Panc1 (cell line): ENCODE results near the gene DSCAML1. TPM values are rescaled to one million over a fixed set of nuclear protein-coding genes. Genes with fewer than 3 reads are reported as not detected.

Source experiments
- ATAC-seq: fragments of 200-7000 bp; cut with Tn5 transposase; 2 replicates; pipeline ENCODE4 v1.9.1; 2020; ENCODE audit warnings: mild to moderate bottlenecking, moderate library complexity
- BruUV-seq: library from RNA; stranded (reverse); fragments of 400-500 nt; replicated peaks from 2 replicates; lab custom pipeline; 2021; lab: Mats Ljungman, UMichigan
- CTCF ChIA-PET: fragments of 300-600 bp; sonication (Branson Sonifier 250); formaldehyde crosslinking; loops from one replicate; lab custom pipeline; 2022; ENCODE audit warnings: antibody characterized with exemption; lab: Charles Lee
- POLR2A ChIA-PET: fragments of 300-600 bp; sonication (Branson Sonifier 250); formaldehyde crosslinking; loops from one replicate; lab custom pipeline; 2022; ENCODE audit warnings: antibody characterized with exemption; lab: Charles Lee
- DNase-seq: peaks from one replicate; pipeline ENCODE4 v3.0.0-alpha.2; 2010; ENCODE audit warnings: low read depth, low spot score
- H3K27ac ChIP-seq: 2 replicates; pipeline ENCODE4 v1.5.1; 2011; ENCODE audit warnings: mild to moderate bottlenecking, low read length, inconsistent platforms
- H3K27me3 ChIP-seq: fragments of 200-500 bp; sonication (Bioruptor generic); 2 replicates; pipeline ENCODE4 v1.6.0; 2014; ENCODE audit warnings: low read length, inconsistent platforms; ENCODE audit not compliant: control insufficient read depth, insufficient read depth
- H3K36me3 ChIP-seq: fragments of 200-500 bp; sonication (Bioruptor generic); 2 replicates; pipeline ENCODE4 v1.5.1; 2014; ENCODE audit warnings: inconsistent platforms, mild to moderate bottlenecking, low read length, moderate library complexity; ENCODE audit not compliant: control insufficient read depth, insufficient read depth
- H3K4me1 ChIP-seq: 2 replicates; pipeline ENCODE4 v1.5.1; 2011; ENCODE audit warnings: inconsistent platforms, mild to moderate bottlenecking, low read length, moderate library complexity; ENCODE audit not compliant: control insufficient read depth, insufficient read depth
- H3K4me3 ChIP-seq, 2 experiments: 2 replicates each; pipeline ENCODE4 v1.5.1; 2011 to 2012; ENCODE audit warnings: low read depth in 2 of 2, low read length in 2 of 2, mild to moderate bottlenecking in 2 of 2, inconsistent platforms in 1 of 2, moderate library complexity in 1 of 2
- H3K9me3 ChIP-seq: fragments of 200-500 bp; sonication (Bioruptor generic); 2 replicates; pipeline ENCODE4 v1.5.1; 2014; ENCODE audit warnings: low read depth, mild to moderate bottlenecking, inconsistent platforms, low read length, moderate library complexity; ENCODE audit not compliant: control insufficient read depth, insufficient read depth
- CTCF ChIP-seq: fragments of 450-650 bp; IDR thresholded peaks from 2 replicates; pipeline ENCODE4 v1.5.1; 2017; ENCODE audit warnings: mild to moderate bottlenecking
- POLR2AphosphoS5 ChIP-seq: IDR thresholded peaks from 2 replicates; pipeline ENCODE4 v1.6.1; 2012; ENCODE audit warnings: mild to moderate bottlenecking, low read depth, low read length, moderate library complexity
- REST ChIP-seq, 2 experiments: IDR thresholded peaks; 2 replicates each; pipeline ENCODE4 v1.6.1; 2011 to 2012; ENCODE audit warnings: low read depth in 2 of 2, control low read depth in 1 of 2, low read length in 1 of 2, mild to moderate bottlenecking in 1 of 2, moderate library complexity in 1 of 2; ENCODE audit not compliant: insufficient read depth in 1 of 2
- SIN3A ChIP-seq: IDR thresholded peaks from 2 replicates; pipeline ENCODE4 v1.6.1; 2012; ENCODE audit warnings: low read depth, mild to moderate bottlenecking, low read length, moderate library complexity, borderline replicate concordance; ENCODE audit not compliant: insufficient read depth
- TCF7L2 ChIP-seq: IDR thresholded peaks from 2 replicates; pipeline ENCODE4 v1.6.1; 2011; ENCODE audit warnings: mild to moderate bottlenecking, low read depth, low read length, inconsistent platforms
- in situ Hi-C: cut with HindIII; loops from 2 replicates; pipeline ENCODE4 v1.10.0; 2016; ENCODE audit warnings: low sequenced_read_pairs, low pct_unique_long_range_greater_than_20kb
- intact Hi-C: fragments of 100-400 bp; cut with micrococcal nuclease; formaldehyde crosslinking; loops from one replicate; pipeline ENCODE4 v1.10.0; 2022; ENCODE audit not compliant: unreplicated experiment
- total RNA-seq: library from RNA; stranded (reverse); gene quantifications from one replicate; pipeline ENCODE4 v1.2.1, GENCODE V29; 2021; ENCODE audit not compliant: unreplicated experiment

The DSCAML1 gene
- total RNA-seq, 1 experiment from 2014 or later: 1.6 TPM

GRCh38 chr11:117465236-117465997 lies 331.6 kb downstream of the DSCAML1 start:
- intact Hi-C loops: no loop called here
- no peak for ATAC-seq
- DNase-seq: no peak
- Histone ChIP-seq H3K9me3 (no peaks in the 10 kb centered on the region), H3K27ac (no peak overlapping the region), H3K4me3 (no peak overlapping the region), H3K27me3 (no peaks in the 10 kb centered on the region), H3K4me1 (no peaks in the 10 kb centered on the region), H3K36me3 (no peaks in the 10 kb centered on the region)
- BruUV-seq: no TSS peak
- in situ Hi-C loops: no loop called here
- CTCF ChIA-PET: no interaction called here
- POLR2A ChIA-PET: interaction anchor here (0.6 kb wide), 1 partner anchor 9 kb away, joined by 13 read pairs; no protein-coding TSS in a partner anchor
- no peak for TF ChIP-seq POLR2AphosphoS5
- TF ChIP-seq SIN3A: no peak
- no peak for TF ChIP-seq CTCF
- no peak for TF ChIP-seq REST (IDR thresholded peaks at IDR 0.05; ENCODE audit: insufficient read depth in 1 of 2, low read depth in 2 of 2, low read length in 1 of 2)
- TF ChIP-seq TCF7L2: no peak

- H3K36me3 ChIP-seq: no peaks in the 10 kb centered on the region
- H3K4me3 ChIP-seq: no peak overlapping the region
- no peaks in the 10 kb centered on the region for H3K4me1 ChIP-seq
- no peak for DNase-seq
- H3K27me3 ChIP-seq: no peaks in the 10 kb centered on the region
- TF ChIP-seq CTCF: no peak
- no peaks in the 10 kb centered on the region for H3K9me3 ChIP-seq
- no TSS peak for BruUV-seq
- intact Hi-C loops: no loop called here
- ChIA-PET CTCF (no interaction called here), POLR2A (interaction anchor here (0.6 kb wide), 1 partner anchor 8 kb away, joined by 13 read pairs; no protein-coding TSS in a partner anchor)
- H3K27ac ChIP-seq: no peak overlapping the region
- no peak for ATAC-seq
- in situ Hi-C loops: no loop called here
These were observed 332.2 kb downstream of the DSCAML1 start for GRCh38 chr11:117464778-117465177.
